HG02642 (cell line): Measurements from ENCODE around the gene CTNS.

Source experiments
- ATAC-seq: cut with Tn5 transposase; IDR thresholded peaks from one replicate; pipeline ENCODE4 v1.9.1; 2021; ENCODE audit warnings: mild to moderate bottlenecking; ENCODE audit not compliant: unreplicated experiment, poor library complexity

CTNS gene

GRCh38 chr17:3621146-3621720 lies 15.3 kb upstream of the CTNS start:
- no peak for ATAC-seq

GRCh38 chr17:3622977-3623594 lies 13.5 kb upstream of the CTNS start:
- ATAC-seq = no peak

- no peak for ATAC-seq
Measured at GRCh38 chr17:3626831-3627768, 9.5 kb upstream of the CTNS start.

- ATAC-seq = no peak
Measured at GRCh38 chr17:3627769-3628167, 8.8 kb upstream of the CTNS start.

- no peak for ATAC-seq
Measured at GRCh38 chr17:3630781-3631180, 5.8 kb upstream of the CTNS start.

- no peak for ATAC-seq
Measured at GRCh38 chr17:3632287-3632686, 4.3 kb upstream of the CTNS start.

- no peak for ATAC-seq
Measured at GRCh38 chr17:3635474-3636153, 946 bp upstream of the CTNS start.

- ATAC-seq = peak; percentile 12
Measured at GRCh38 chr17:3636908-3637373, 381 bp downstream of the CTNS start.

- no peak for ATAC-seq
Measured at GRCh38 chr17:3639981-3640596, 3.5 kb downstream of the CTNS start.

- ATAC-seq = no peak
Measured at GRCh38 chr17:3641014-3641413, 4.5 kb downstream of the CTNS start.

GRCh38 chr17:3641717-3642486 lies 5.3 kb downstream of the CTNS start:
- ATAC-seq = no peak

GRCh38 chr17:3643889-3644349 lies 7.4 kb downstream of the CTNS start:
- ATAC-seq = no peak

- ATAC-seq = no peak
Measured at GRCh38 chr17:3645310-3645709, 8.8 kb downstream of the CTNS start.

GRCh38 chr17:3647251-3647650 lies 10.7 kb downstream of the CTNS start:
- no peak for ATAC-seq

- ATAC-seq = no peak
Measured at GRCh38 chr17:3647769-3648555, 11.4 kb downstream of the CTNS start.

- no peak for ATAC-seq
Measured at GRCh38 chr17:3655766-3656165, 19.2 kb downstream of the CTNS start.

- no peak for ATAC-seq
Measured at GRCh38 chr17:3656353-3656752, 19.8 kb downstream of the CTNS start.

- ATAC-seq = no peak
Measured at GRCh38 chr17:3656755-3657587, 20.4 kb downstream of the CTNS start.
